Bronchus fibroblast of lung (primary cell): ENCODE measurements around the gene SST. TPM values are rescaled to one million over a fixed set of nuclear protein-coding genes. Genes with fewer than 3 reads are reported as not detected.

Experiments used
- total RNA-seq: library from RNA; depleted of rRNA; stranded (reverse); fragments of >200 nt; gene quantifications from 2 replicates; pipeline ENCODE4 v1.2.3, GENCODE V29; 2015

The SST gene
- total RNA-seq, result not detected in 2 replicates

DNA sequence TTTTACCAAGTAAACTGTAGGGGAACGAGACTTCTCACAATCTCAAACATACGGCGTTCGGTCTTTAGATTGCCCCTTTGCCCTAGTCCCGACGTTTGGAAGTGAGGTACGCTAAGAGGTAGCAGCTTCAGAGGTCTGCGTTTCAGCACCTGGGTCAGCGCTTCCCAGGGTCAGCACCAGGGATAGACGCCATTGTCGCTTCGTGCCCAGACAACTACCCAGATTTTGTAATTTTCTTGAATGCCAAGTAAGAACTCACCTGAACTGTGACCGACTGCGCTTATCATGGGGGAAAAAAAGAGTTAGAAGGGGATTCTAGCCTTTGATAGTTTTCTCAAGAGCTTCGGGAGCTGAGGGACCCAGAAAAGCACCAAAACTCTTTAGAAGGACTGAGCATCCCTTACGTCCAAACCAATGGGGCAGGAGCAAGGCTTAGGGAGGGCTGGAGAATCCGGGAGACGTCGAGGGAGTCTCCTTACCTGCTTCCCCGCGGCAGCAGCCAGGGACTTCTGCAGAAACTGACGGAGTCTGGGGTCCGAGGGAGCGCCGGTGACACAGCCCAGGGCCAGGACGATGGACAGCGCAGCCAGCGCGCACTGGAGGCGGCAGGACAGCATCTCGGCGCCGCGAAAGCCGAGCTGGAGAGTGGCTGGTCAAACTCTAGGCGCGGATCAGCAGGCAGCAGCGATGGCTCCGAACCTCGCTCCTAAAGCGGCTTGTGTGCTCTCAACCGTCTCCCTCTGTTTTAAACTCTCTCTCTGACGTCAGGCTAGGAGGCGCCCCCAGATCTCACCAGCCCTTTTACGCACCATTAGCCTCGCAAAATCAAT is at the start of gene SST:
TSS of gene SST (minus strand) at position 720 of the 830 bp plus-strand sequence. CDS start at position 617, 103 bp downstream.

DNA sequence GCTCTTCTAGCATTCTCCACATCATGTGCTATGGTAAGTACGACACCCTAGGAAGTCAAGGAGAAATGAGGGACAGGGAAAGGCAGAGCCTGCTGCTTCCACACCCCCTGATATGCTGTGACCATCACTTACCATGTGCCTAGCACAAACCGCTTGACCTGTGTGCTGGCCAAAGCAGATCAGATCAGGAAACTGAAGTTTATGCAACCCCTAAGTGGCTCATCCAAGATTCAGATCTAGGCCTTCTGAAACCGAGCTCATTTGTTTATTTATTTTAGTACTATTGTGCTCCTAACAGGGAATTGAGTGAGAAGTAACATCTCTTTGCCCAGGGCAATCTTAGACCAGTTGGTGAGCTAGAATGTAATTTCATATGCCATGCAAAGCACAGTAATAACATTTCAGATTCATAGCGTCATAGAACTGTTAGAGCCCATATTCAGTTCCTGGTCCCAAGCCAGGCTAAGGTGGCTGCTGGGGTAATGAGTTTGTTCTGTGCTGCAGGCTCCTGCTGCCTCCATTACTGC is 32.4 kb upstream of the SST start, which contains the start of gene RTP2:
TSS of gene RTP2 (minus strand) at position 51 of the 527 bp plus-strand sequence. CDS start 429 bp downstream, outside the sequence.

Other genes with a start within 250 kb of the SST start
- not detected in 2 replicates for gene RTP2, start 32.2 kb upstream of the SST start, total RNA-seq
- gene BCL6, start 75.1 kb upstream of the SST start, total RNA-seq, result 12.1 and 14.6 TPM in 2 replicates